Measurements from ENCODE around the gene TNFRSF18. TPM values are rescaled to one million over a fixed set of nuclear protein-coding genes. Genes with fewer than 3 reads are reported as not detected.

The TNFRSF18 gene
- total RNA-seq, 3 donors from 2014 or later (not counting 1 experiment from before 2014, with no cell fraction given): 40.3 to 81.9 (median 54.7) TPM

GRCh38 chr1:1210726-1211540 is 4.5 kb upstream of the TNFRSF18 start:
- Histone ChIP-seq H3K4me1 (ENCODE audit: control insufficient read depth, insufficient read depth, low read length) (peaks cover 99% of the 10 kb centered on the region), H3K9me3 (ENCODE audit: control insufficient read depth, insufficient read depth, low read length) (no peaks in the 10 kb centered on the region), H3K27ac (ENCODE audit: low read length) (no peak overlapping the region), H3K4me3 (ENCODE audit: low read length) (no peak overlapping the region), H3K27me3 (ENCODE audit: control insufficient read depth, insufficient read depth, low read length) (no peaks in the 10 kb centered on the region), H3K36me3 (ENCODE audit: control insufficient read depth, insufficient read depth, low read length) (no peaks in the 10 kb centered on the region)
- ATAC-seq: no peak
- DNase-seq: peak in 1 of 2 donors; percentile 17
- Mint-ChIP-seq H3K36me3 (no peaks in the 10 kb centered on the region), H3K27ac (peak overlapping the region; percentile 66 to 98), H3K9me3 (no peaks in the 10 kb centered on the region), H3K4me1 (peaks cover 15 to 60% of the 10 kb centered on the region in 2 donors), H3K4me3 (peak overlapping the region; percentile 40), H3K27me3 (ENCODE audit: low read depth in 2 of 2) (no peaks in the 10 kb centered on the region)
- intact Hi-C loops (cut with micrococcal nuclease): no loop called here
- TF ChIP-seq CTCF (IDR thresholded peaks at IDR 0.05): no peak
- WGBS (ENCODE audit: insufficient coverage): 96% methylated on average over 30 of the region's 31 CpGs

DNA sequence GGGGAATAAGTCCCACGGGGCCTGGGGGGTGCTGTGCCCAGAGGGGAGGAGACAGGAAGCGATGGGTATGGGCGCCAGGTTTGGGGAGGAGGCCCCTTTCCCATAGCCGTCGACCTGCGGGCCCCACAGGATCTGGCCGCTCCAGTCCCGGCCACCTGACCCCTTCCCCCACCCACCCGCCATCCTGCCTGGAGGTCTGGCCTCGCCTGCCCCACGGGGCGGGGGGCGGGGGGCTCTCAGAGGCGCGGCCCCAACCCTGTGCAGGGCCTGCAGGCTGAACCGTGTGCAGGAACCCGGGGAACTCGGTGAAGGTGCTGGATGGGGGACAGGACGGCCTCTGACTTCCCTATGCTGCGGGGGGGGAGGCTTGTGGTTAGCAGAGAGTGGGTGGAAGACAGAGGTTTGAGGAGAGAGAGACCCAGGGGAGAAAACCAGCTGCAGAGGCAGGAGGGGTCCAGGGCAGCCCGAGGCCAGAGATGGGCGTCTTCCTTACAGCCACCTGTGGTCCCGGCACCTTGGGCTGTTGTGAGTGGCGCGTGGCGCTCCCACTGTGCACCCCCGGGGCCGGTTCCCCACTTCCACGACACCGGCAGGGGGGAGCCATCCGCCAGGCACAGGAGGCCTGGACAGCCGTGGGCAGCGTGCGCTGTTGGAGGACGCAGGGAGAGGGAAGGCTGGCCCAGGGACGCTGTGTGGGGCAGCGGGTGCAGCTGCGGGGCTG is 2.5 kb upstream of the TNFRSF18 start:
- peak; percentile 53 to 74 for DNase-seq
- Histone ChIP-seq H3K36me3 (ENCODE audit: control insufficient read depth, insufficient read depth, low read length) (no peaks in the 10 kb centered on the region), H3K4me3 (ENCODE audit: low read length) (peak overlapping the region; percentile 23), H3K27me3 (ENCODE audit: control insufficient read depth, insufficient read depth, low read length) (no peaks in the 10 kb centered on the region), H3K4me1 (ENCODE audit: control insufficient read depth, insufficient read depth, low read length) (peaks cover 95% of the 10 kb centered on the region), H3K9me3 (ENCODE audit: control insufficient read depth, insufficient read depth, low read length) (no peaks in the 10 kb centered on the region), H3K27ac (ENCODE audit: low read length) (peak overlapping the region; percentile 85)
- peak overlapping the region; percentile 93 to 98 for H3K27ac Mint-ChIP-seq
- no peaks in the 10 kb centered on the region for H3K9me3 Mint-ChIP-seq
- H3K27me3 Mint-ChIP-seq (ENCODE audit: low read depth in 2 of 2): no peaks in the 10 kb centered on the region
- no peak for TF ChIP-seq CTCF (IDR thresholded peaks at IDR 0.05)
- H3K36me3 Mint-ChIP-seq: no peaks in the 10 kb centered on the region
- peak overlapping the region; percentile 93 for H3K4me3 Mint-ChIP-seq
- 11% methylated on average over 38 of the region's 38 CpGs for WGBS (ENCODE audit: insufficient coverage)
- peak; percentile 2 to 11 (median 9) for ATAC-seq
- intact Hi-C loops (cut with micrococcal nuclease): loop anchor here (2.0 to 5.0 kb wide), 2 partner anchors 14 to 37 kb away; partner anchors contain the start of gene TTLL10
- peaks cover 15 to 44% of the 10 kb centered on the region in 2 donors for H3K4me1 Mint-ChIP-seq

GRCh38 chr1:1207571-1207892 is 1.1 kb upstream of the TNFRSF18 start:
- DNase-seq (no peak), ATAC-seq (no peak)
- no peak for TF ChIP-seq CTCF (IDR thresholded peaks at IDR 0.05)
- H3K27ac ChIP-seq (ENCODE audit: low read length): peak overlapping the region; percentile 46
- no peaks in the 10 kb centered on the region for H3K36me3 ChIP-seq (ENCODE audit: control insufficient read depth, insufficient read depth, low read length)
- Mint-ChIP-seq H3K36me3 (no peaks in the 10 kb centered on the region), H3K4me1 (peaks cover 15 to 38% of the 10 kb centered on the region in 2 donors), H3K27ac (peak overlapping the region; percentile 93 to 98), H3K27me3 (ENCODE audit: low read depth in 2 of 2) (no peaks in the 10 kb centered on the region), H3K9me3 (no peaks in the 10 kb centered on the region), H3K4me3 (peak overlapping the region; percentile 93)
- no peaks in the 10 kb centered on the region for H3K9me3 ChIP-seq (ENCODE audit: control insufficient read depth, insufficient read depth, low read length)
- H3K27me3 ChIP-seq (ENCODE audit: control insufficient read depth, insufficient read depth, low read length): no peaks in the 10 kb centered on the region
- 51% methylated on average over 11 of the region's 11 CpGs for WGBS (ENCODE audit: insufficient coverage)
- H3K4me1 ChIP-seq (ENCODE audit: control insufficient read depth, insufficient read depth, low read length): peaks cover 81% of the 10 kb centered on the region
- intact Hi-C loops (cut with micrococcal nuclease): loop anchor here (5.0 kb wide), 1 partner anchor 35 kb away; the partner anchor contains the start of gene TTLL10
- H3K4me3 ChIP-seq (ENCODE audit: low read length): no peak overlapping the region
